ENCODE results near the gene CDH6. TPM values are rescaled to one million over a fixed set of nuclear protein-coding genes. Genes with fewer than 3 reads are reported as not detected.

The CDH6 gene
- total and polyA plus RNA-seq, 2 of the 13 experiments (the other 11 are each of a cell fraction or from before 2014, with no cell fraction given): not detected

DNA sequence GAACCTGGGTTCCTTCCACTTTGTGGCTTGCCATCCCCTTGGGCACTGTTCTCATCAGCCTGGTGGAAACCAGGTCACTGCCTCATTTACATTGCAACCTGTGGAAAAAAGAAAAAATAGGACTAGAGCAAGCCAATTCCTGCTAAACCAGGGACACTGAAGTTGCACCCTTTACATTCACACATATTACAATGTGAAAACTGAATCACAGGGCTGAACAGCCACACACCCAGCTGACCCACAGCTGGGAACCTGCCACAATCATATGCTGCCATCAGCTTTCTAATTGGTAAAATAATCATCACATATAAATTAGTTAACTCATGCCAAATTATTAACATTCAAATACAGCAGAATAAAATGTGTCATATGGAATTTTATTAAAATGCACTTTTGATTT lies 94.5 kb downstream of the CDH6 start (continued):
- no peak for TF ChIP-seq ZNF552 (CRISPR knock-in tag; IDR thresholded peaks at IDR 0.05; ENCODE audit: borderline replicate concordance)

DNA sequence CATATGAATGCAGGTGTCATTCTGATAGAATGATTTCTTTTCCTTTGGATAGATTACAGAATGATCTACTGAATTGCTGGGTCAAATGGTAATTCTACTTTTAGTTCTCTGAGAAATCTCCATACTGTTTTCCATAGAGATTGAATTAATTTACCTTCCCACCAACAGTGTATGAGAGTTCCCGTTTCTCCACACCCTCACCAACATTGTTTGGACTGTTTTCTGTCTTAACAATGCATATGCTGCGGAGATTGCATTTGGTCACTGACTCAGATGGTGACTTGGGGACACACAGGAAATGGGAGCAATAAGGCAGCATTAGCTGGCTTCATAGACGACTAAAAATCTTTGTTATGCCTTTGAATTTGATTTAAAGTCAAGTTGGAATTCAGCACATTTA lies 95.9 kb downstream of the CDH6 start:
- no peaks in the 10 kb centered on the region for H3K4me1 ChIP-seq (ENCODE audit: insufficient read depth, low read length)
- 4% methylated on average over 3 of the region's 3 CpGs for WGBS (ENCODE audit: low lambda C conversion rate)
- DNase-seq (ENCODE audit: low spot score) (no peak), FAIRE-seq (no peak), ATAC-seq (no peak)
- H3K27me3 ChIP-seq (ENCODE audit: control insufficient read depth in 1 of 2, insufficient read depth in 2 of 2, low read length in 2 of 2): no peaks in the 10 kb centered on the region
- H2AFZ ChIP-seq (ENCODE audit: low read length): no peak overlapping the region
- H3K27ac ChIP-seq (ENCODE audit: extremely low read length, insufficient read depth, low read length): no peak overlapping the region
- no peak overlapping the region for H3K4me2 ChIP-seq (ENCODE audit: low read depth, low read length)
- no peak overlapping the region for H3K4me3 ChIP-seq (replicated peaks in 1 of 3; ENCODE audit: insufficient read depth in 1 of 3, low read depth in 2 of 3, low read length in 3 of 3)
- ChIA-PET POLR2A (no interaction called here), CTCF (ENCODE audit: low intra/inter-chr PET ratio, low total read pairs) (no interaction called here)
- intact Hi-C loops (cut with micrococcal nuclease; ENCODE audit: unreplicated experiment): no loop called here
- no peaks in the 10 kb centered on the region for H3K9me3 ChIP-seq (ENCODE audit: low read length)
- TF ChIP-seq ZNF12 (CRISPR knock-in tag; IDR thresholded peaks at IDR 0.05) (no peak), ZNF549 (CRISPR knock-in tag; IDR thresholded peaks at IDR 0.05) (no peak), ZNF451 (CRISPR knock-in tag; IDR thresholded peaks at IDR 0.05) (no peak), ZNF746 (CRISPR knock-in tag; IDR thresholded peaks at IDR 0.05) (no peak), TCF12 (IDR thresholded peaks at IDR 0.05) (no peak), TCF12 (CRISPR knock-in tag; IDR thresholded peaks at IDR 0.05) (no peak), NFIB (CRISPR knock-in tag; IDR thresholded peaks at IDR 0.05; ENCODE audit: borderline replicate concordance) (no peak), HDAC1 (CRISPR knock-in tag; IDR thresholded peaks at IDR 0.05) (no peak), CBX1 (IDR thresholded peaks at IDR 0.05; ENCODE audit: low read depth) (no peak), ZNF367 (CRISPR knock-in tag; IDR thresholded peaks at IDR 0.05; ENCODE audit: borderline replicate concordance) (no peak)
- TF ChIP-seq, protein P1, sequence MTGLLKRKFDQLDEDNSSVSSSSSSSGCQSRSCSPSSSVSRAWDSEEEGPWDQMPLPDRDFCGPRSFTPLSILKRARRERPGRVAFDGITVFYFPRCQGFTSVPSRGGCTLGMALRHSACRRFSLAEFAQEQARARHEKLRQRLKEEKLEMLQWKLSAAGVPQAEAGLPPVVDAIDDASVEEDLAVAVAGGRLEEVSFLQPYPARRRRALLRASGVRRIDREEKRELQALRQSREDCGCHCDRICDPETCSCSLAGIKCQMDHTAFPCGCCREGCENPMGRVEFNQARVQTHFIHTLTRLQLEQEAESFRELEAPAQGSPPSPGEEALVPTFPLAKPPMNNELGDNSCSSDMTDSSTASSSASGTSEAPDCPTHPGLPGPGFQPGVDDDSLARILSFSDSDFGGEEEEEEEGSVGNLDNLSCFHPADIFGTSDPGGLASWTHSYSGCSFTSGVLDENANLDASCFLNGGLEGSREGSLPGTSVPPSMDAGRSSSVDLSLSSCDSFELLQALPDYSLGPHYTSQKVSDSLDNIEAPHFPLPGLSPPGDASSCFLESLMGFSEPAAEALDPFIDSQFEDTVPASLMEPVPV (CRISPR knock-in tag; IDR thresholded peaks at IDR 0.05): no peak
- TF ChIP-seq, protein P2, sequence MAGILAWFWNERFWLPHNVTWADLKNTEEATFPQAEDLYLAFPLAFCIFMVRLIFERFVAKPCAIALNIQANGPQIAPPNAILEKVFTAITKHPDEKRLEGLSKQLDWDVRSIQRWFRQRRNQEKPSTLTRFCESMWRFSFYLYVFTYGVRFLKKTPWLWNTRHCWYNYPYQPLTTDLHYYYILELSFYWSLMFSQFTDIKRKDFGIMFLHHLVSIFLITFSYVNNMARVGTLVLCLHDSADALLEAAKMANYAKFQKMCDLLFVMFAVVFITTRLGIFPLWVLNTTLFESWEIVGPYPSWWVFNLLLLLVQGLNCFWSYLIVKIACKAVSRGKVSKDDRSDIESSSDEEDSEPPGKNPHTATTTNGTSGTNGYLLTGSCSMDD (CRISPR knock-in tag; IDR thresholded peaks at IDR 0.05): no peak
- no peaks in the 10 kb centered on the region for H4K20me1 ChIP-seq (ENCODE audit: insufficient read depth, low read length)
- no peaks in the 10 kb centered on the region for H3K79me2 ChIP-seq (ENCODE audit: insufficient read depth, low read length)
- no peak overlapping the region for H3K9ac ChIP-seq (ENCODE audit: insufficient read depth, low read depth, low read length)
- BruUV-seq (replicated peaks): no TSS peak
- no peaks in the 10 kb centered on the region for H3K36me3 ChIP-seq (replicated peaks in 1 of 2; ENCODE audit: control insufficient read depth in 1 of 2, insufficient read depth in 2 of 2, low read length in 2 of 2)
- in situ Hi-C loops (cut with HindIII; ENCODE audit: extremely low pct_ligation_motif_present, low pct_unique_long_range_greater_than_20kb): no loop called here
